Measurements from ENCODE around the gene KLHDC4.

DNA sequence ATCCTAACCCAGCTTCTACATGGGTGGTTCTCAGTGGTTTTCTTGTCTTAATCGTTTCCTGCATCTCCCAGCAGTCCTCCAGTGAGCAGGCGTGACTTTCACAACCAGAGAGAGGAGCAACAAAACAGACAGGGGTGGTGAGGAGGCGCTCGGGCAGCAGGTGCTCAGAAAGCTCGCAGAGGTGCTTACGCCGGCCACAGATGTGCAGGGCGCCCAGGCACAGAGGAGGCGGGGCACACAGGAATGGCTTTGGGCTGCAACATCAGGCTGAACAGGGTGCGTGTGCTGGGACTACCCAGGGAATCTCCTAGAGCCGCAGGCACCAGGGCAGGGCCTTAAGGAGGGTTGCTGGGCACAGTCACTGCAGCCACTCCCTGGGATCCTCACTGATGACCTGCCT, 32.6 kb downstream of the KLHDC4 start:
- TF ChIP-seq POLR2A (IDR thresholded peaks at IDR 0.05; ENCODE audit: low read depth, low read length) (no peak), CHD1 (IDR thresholded peaks at IDR 0.05; ENCODE audit: low read depth, low read length) (no peak)

Data from IMR-90 (cell line).